Stimulated activated CD4-positive, alpha-beta T cell treated with anti-CD3 and anti-CD28 coated beads, Interleukin-1b, Interleukin-23, amount 100 ng/mL, for 4 hours (primary cell): ENCODE results near the gene IFNL4.
"Not testable (repeated sequence)": the region's sequence is repeated elsewhere in the genome, so short reads cannot be mapped to it uniquely, and the experiment has no call there.

ENCODE experiments used
- DNase-seq, 2 donors: peaks; one replicate each; pipeline ENCODE4 v3.0.0-alpha.2; 2020; ENCODE audit warnings: low read depth in 2 of 2

IFNL4 gene

DNA sequence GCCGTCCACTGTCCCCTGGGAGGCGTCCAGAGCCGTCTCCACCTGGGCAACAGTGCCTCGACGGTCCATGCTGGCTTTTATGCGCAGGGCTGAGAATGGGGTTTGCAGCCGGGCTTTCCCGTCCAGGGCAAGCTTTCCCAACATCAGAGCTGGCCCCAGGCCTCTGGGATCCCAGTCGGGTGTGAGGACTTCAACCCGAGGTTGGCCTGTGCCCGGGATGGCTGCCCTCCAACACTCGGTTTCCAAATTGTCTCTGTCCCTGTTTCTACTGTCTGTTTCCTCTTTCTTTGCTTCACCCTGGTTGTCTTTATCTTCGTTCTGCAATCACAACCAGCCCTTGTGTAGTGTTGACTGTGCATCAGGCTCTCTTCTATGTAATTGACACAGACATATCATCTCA, at the start of gene IFNL4:
TSS of gene IFNL4 (minus strand) at position 51 of the 400 bp plus-strand sequence.
- no peak for DNase-seq

- DNase-seq, result no peak
These were observed 49.4 kb upstream of the IFNL4 start for GRCh38 chr19:39297931-39298634.

GRCh38 chr19:39296906-39297305, 48.2 kb upstream of the IFNL4 start:
- no peak for DNase-seq

- DNase-seq, result no peak
These were observed 47.5 kb upstream of the IFNL4 start, which contains the start of gene IFNL1 for GRCh38 chr19:39296055-39296645. Gene IFNL1 (plus strand): TSS chr19:39296407. CDS start chr19:39296422, 15 bp downstream.

DNA sequence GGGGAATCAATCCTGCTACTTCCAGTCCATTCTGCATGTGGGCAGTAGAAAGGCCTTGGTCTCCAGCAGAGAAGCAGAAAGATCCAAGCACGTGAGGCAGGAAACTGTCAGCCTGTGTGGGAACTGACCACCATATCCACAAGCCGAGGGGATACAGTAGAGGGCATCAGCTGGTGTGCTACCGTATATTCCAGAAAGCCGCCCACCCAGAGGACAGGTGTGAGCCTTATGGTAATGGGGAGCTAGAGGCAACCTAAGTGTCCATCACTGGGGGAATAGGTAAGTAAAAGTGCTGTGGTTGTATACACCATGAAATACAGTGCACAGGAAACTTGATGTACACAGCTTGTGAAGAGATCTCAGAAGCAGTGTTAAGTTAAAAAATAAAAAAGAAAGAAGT, 44.7 kb upstream of the IFNL4 start:
- no peak for DNase-seq

- DNase-seq, result no peak
These were observed 35.4 kb upstream of the IFNL4 start for GRCh38 chr19:39284032-39284431.

GRCh38 chr19:39282021-39282420, 33.4 kb upstream of the IFNL4 start:
- DNase-seq, result no peak

DNA sequence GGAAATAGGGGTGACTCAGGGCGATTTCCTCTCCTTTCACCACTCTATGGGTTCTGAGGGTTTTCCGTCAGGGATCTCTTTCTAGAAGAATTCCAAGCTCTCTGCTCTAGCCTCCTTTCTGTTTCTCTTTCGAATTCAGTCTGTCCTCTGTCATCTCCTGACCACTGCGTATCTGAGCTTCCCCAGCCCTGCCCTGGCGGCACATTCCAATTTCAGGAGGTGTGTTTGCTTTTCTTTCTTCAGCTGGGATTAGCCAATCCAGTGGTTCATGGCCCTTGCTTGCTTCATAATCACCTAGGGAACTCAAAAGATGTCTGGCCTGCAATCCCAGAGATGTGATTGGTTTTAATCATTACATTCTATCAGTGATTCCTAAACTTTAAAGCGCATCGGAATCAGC, 28.9 kb upstream of the IFNL4 start:
- no peak for DNase-seq

DNA sequence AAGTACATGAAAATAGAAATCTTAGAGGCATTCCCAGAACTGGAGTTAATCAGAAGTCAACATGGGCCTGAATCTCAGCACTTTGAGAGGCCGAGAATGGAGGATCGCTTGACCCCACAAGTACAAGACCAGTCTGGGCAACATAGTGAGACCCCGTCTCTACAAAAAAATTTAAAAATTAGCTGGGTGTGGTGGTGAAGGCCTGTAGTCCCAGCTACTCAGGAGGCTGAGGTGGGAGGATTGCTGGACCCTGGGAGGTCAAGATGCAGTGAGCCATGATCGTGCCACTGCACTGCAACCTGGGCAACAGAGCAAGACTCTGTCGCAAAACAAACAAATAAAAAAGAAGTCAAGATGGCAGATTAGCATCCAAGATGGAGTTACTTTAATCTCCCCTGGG, 28.1 kb upstream of the IFNL4 start:
- DNase-seq, result no peak

GRCh38 chr19:39275578-39275977, 26.9 kb upstream of the IFNL4 start:
- DNase-seq, result no peak

GRCh38 chr19:39273859-39274258, 25.2 kb upstream of the IFNL4 start:
- DNase-seq, result not testable (repeated sequence)

- DNase-seq, result no peak
These were observed 21.6 kb upstream of the IFNL4 start for GRCh38 chr19:39270036-39270871.

- not testable (repeated sequence) for DNase-seq
These were observed 20.7 kb upstream of the IFNL4 start for GRCh38 chr19:39269369-39269768.

DNA sequence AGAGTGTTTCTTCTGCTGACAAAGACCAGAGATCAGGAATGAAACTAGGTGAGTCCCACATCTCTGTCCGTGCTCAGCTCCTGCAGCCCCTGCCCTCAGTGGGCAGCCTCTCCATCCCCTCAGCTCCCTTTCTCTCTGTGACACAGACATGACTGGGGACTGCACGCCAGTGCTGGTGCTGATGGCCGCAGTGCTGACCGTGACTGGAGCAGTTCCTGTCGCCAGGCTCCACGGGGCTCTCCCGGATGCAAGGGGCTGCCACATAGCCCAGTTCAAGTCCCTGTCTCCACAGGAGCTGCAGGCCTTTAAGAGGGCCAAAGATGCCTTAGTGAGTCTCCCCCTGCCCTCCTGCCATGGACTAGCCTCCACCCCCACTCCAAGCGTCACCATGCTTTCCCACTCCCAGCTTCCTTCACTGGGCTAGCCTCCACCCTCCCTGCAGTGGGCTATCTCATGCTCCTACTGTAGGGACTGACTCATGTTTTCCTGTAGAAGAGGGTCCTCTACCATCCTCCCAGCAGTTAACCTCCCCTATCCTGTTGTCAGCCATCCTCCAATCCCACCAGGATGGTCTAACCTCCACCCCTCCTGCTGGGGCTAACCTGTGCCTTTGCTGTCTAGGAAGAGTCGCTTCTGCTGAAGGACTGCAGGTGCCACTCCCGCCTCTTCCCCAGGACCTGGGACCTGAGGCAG, 20.0 kb upstream of the IFNL4 start:
- not testable (repeated sequence) for DNase-seq

DNA sequence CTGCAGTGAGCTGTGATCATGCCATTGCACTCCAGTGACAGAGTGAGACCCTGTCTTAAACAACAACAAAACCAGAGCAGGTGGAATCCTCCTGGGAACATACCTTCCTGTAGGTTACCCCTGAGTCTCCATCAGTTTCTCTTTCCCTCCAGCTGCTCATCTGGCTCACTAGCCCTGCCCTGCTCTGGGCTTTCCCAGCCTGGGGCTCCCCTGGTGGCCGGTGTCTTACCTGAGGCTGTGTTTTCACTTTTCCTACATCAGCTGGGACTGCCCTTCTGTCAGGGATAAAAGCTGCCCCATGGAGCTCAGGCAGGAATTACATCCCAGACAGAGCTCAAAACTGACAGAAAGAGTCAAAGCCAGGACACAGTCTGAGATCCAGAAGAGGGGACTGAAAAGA, 19.4 kb upstream of the IFNL4 start, which contains the start of gene IFNL2:
TSS of gene IFNL2 (plus strand) at position 312 of the 400 bp plus-strand sequence. CDS start 173 bp downstream, outside the sequence.
- DNase-seq, result not testable (repeated sequence)

DNA sequence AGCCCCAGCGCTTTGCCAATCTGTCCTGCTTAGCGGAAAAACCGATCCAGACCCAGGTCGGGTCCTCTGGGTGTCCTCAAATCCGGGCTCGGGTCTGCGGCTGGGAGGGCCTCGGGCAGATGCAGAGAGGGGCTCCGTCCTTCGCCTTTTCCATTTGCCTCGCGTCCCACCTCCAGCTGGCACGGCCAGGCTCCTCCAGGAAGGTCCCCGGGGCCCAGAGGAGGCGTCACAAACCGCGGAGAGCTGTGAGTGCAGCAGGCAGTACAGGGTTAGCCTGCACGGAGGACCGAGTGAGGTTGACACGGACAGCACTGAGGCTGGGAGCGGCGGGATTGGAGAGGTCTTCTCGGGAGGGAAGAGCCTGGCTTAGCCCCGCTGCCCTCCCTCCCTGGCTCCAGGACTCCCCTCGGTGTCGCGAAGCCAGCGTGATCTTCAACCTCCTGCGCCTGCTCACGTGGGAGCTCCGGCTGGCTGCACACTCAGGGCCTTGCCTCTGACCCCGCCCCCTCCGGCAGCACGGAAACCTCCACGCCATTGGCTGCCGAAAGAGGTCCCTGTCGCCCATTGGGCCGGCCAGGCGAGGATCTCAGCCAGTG, 16.8 kb upstream of the IFNL4 start:
- no peak for DNase-seq

DNA sequence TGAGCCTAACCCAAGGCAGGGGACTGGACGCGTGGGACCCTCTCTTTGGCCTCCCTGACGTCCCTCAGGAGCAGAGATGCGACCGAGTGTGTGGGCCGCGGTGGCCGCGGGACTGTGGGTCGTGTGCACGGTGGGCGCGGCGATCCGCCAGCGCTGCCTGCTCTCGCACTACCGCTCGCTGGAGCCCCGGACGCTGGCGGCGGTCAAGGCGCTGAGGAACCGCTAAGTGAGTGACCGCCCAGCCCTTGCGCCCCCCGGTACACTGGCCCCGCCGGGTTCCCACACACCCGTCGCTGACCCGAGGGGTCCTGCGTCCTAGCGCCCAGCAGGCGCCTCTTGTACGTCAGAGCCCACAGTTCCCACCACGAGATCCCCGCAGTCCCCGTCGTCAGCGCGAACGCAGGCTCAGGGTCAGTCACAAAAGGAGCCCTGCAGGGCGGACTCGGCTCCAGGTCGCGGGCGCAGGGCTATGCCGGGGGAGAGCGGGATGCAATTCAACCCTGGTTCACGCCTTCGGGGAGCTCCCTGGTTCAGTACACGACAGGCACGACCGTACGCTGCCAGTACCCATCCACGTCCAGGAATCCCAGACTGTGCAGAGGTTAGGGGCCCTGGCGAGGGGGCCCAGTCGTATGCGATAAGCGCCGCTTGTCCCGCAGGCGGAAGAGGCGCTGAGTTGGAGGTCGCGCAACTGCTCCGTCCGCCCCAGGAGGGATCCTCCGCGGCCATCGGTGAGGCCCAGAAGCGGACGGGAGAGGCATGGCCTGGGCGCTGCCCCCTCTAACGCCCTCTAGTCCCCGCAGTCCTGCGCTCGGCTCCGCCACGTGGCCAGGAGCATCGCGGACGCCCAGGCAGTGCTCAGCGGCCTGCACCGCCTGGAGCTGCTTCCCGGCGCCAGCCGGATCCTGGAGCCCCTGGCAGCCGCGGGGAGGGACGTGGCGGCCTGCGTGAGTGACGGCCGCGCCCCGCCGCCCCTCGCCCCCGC, 15.9 kb upstream of the IFNL4 start:
- no peak for DNase-seq

- DNase-seq, result no peak
These were observed 15.3 kb upstream of the IFNL4 start for GRCh38 chr19:39263912-39264305.

GRCh38 chr19:39262496-39262895, 13.8 kb upstream of the IFNL4 start:
- no peak for DNase-seq

GRCh38 chr19:39261704-39262103, 13.0 kb upstream of the IFNL4 start:
- DNase-seq, result no peak
